GM19328 (cell line): ENCODE measurements around the gene OTOS.

Source experiments
- ATAC-seq: cut with Tn5 transposase; IDR thresholded peaks from one replicate; pipeline ENCODE4 v1.9.1; 2021; ENCODE audit warnings: mild to moderate bottlenecking, moderate library complexity; ENCODE audit not compliant: unreplicated experiment

The OTOS gene

DNA sequence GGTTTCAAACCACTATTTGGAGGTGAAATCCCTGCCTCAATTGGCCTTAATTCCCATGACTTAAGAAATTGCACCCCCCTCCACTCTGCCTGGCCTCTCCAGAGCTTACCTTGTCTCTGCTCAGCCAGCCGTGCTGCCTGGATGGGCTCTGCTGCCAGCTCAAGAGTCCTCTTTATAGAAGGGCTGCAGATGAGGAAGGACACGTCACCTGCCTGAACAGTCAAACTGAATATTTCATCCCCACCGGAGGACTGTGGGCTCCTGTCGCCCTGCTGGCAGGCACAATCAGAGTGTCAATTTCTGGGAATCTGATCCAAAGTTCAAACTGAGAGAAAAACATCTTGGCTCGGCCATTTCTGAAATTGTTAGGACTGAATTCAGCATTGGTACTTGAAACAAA lies at the start of gene OTOS:
TSS of gene OTOS (minus strand) at position 148 of the 400 bp plus-strand sequence. CDS start 332 bp downstream, outside the sequence.
- ATAC-seq = no peak

- ATAC-seq = no peak
These were observed 49.2 kb upstream of the OTOS start for GRCh38 chr2:240189686-240190085.

DNA sequence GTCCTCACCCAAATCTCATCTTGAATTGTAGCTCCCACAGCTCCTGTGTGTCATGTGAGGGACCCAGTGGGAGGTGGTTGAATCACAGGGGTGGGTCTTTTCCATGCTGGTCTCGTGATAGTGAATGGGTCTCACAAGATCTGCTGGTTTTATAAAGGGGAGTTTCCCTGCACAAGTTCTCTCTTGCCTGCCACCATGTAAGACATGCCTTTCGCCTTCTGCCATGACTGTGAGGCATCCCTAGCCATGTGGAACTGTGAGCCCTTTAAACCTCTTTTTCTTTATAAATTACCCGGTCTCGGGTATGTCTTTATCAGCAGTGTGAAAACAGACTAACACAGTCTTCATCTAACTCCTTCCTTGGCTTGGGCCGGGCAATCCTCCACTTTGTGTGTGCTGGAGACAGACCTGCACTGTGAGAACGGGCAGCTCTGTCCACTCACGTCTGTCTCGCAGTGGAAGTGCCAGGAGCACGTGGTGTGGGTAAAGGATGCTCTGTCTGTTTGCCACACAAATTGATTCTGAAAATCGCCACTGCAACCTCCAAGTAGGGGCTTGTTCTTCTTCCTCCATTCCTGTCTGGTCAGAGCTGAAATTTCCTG lies 47.6 kb upstream of the OTOS start:
- ATAC-seq = no peak

- ATAC-seq = no peak
These were observed 45.8 kb upstream of the OTOS start for GRCh38 chr2:240186191-240186725.

DNA sequence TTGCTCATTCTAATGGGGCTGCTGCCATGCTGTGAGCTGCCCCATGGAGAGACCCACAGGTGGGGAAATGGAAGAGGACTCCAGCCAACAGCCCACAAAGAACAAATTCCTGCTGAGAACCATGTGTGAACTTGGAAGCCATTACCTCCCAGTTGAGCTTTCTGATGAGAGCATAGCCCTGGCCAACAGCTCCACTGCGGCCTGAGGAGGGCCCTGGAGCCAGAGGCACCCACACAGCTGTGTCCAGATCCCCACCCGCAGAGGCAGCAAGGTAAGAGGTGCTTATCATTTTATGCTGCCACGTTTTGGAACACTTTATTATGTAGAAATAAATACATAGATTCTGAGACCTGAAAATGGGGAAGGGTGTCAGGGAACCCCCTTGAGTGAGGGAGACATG lies 44.2 kb upstream of the OTOS start:
- no peak for ATAC-seq

GRCh38 chr2:240183875-240184590 lies 43.6 kb upstream of the OTOS start:
- no peak for ATAC-seq

- no peak for ATAC-seq
These were observed 42.8 kb upstream of the OTOS start for GRCh38 chr2:240183006-240183874.

- no peak for ATAC-seq
These were observed 42.0 kb upstream of the OTOS start for GRCh38 chr2:240182476-240182875.

GRCh38 chr2:240182001-240182400 lies 41.5 kb upstream of the OTOS start:
- ATAC-seq = no peak

DNA sequence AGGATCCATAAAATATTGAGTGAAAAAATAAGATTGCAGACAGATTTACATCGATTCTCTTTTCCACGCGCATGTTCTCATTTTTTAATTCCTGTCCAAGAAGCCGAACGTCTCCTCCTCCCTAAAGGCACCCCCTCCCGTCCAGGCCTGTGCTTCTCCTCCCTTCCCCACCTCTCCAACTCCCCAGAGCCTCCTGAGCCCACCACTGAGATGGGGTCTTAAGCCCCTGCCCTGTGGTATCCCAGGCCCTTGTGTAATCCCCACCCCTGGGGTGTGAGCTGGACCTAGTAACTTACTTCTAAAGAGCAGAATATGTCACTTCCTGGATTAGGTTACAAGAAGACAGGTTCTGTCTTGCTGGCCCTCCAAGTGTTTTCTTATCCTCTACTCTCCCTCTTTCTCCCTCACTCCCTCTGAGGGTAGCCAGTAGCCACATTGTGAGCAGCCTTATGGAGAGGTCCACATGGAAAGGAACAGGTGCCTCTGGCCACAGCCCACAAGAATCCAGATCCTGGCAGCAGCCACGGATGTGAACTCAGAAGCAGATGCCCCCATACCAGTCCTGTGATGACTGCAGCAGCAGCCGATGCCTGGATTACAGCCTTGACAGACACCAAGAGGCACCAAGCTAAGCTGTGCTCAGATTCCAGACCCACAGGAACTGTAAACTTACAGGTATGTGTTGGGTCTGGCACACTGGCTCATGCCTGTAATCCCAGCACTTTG lies 39.6 kb upstream of the OTOS start:
- no peak for ATAC-seq

DNA sequence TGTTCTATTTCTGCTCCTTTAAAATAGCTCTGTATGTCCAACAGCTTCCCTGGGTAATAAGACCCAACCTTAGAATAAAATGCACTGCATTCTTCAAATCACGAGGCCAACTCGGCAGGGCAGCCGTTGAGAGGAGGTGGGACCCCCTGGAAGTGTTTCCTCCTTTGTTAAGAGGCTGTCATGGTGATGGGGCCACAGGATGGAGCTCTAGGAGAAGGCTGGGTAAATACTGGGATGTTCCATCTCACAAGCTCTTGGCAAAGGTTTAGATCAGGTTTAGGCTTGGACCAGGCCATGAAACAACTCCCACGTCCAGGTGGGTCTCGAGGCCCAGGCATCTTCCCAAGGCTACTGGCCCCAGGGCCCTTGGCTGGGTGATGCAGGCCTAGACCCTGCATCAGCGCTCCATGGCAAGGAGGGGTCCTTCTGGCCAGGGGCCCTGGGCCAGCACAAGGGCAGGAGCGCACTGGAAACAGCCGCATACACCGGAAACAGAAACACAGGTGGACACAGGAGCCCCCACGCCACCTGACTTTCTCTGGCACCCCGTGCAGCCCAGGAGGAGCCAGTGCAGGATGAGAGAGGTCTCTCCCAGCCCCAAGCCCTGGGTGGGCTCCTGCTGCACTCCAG lies 38.8 kb upstream of the OTOS start:
- no peak for ATAC-seq

DNA sequence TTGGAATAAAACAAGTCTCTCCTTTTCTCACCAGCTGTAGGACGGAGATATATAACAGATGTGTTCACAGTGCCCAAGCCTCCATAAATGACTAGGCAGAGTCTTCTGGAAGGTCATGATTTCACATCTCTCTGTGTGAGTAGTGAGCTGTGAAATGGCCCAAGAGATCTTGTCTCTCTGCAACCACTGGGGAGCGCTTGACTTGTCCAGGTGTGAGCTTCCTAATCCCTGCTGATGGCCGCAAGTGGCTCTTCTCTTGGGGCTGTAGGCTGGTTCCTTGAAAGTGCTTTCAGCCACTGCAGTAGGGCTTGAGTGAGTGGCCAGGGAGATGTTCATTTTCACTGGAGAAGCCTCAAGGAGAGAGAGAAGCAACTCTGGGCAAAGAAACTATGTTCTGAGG lies 38.1 kb upstream of the OTOS start:
- no peak for ATAC-seq

GRCh38 chr2:240174496-240174895 lies 34.0 kb upstream of the OTOS start:
- ATAC-seq = no peak

DNA sequence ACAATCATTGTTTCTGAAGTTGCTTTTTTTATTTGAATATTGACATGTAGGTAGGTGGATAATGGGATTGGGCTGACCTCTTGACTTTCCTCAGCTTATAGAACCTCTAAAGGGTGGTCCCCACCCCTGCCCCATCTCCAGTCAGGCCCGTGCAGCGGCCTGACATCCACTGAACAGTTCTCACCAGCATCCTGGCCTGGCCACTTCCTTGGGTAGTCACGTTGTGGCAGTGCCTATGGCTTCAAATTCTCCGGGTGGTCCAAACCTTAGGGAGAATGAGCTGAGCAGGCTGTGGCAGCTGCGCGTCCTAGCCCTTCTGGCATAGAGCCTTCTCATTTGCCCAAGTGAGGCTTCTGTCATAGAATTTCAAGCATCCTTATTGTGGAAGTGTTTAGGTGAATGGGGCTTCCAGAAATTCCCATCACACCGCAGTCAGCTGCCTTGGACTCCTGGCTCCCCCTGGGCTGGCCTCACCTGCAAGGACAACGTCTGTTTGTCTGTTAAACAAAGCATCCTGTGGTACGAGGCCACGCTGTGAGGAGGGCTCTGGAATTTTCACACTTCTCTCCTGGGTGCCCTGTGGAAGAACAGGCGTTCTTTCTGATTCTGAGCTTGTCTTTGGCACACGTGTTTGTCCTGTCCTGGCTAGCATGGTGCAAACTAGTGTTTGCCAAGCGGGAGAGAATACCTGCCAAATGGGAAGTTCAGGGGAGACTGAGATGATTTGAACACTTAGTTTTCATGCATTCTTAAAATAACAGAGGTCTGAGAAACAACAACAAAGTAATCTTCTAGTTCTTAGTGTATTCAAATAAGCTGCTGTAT lies 31.8 kb upstream of the OTOS start:
- no peak for ATAC-seq

GRCh38 chr2:240170883-240171282 lies 30.4 kb upstream of the OTOS start:
- no peak for ATAC-seq

- ATAC-seq = no peak
These were observed 29.9 kb upstream of the OTOS start for GRCh38 chr2:240170354-240170735.

DNA sequence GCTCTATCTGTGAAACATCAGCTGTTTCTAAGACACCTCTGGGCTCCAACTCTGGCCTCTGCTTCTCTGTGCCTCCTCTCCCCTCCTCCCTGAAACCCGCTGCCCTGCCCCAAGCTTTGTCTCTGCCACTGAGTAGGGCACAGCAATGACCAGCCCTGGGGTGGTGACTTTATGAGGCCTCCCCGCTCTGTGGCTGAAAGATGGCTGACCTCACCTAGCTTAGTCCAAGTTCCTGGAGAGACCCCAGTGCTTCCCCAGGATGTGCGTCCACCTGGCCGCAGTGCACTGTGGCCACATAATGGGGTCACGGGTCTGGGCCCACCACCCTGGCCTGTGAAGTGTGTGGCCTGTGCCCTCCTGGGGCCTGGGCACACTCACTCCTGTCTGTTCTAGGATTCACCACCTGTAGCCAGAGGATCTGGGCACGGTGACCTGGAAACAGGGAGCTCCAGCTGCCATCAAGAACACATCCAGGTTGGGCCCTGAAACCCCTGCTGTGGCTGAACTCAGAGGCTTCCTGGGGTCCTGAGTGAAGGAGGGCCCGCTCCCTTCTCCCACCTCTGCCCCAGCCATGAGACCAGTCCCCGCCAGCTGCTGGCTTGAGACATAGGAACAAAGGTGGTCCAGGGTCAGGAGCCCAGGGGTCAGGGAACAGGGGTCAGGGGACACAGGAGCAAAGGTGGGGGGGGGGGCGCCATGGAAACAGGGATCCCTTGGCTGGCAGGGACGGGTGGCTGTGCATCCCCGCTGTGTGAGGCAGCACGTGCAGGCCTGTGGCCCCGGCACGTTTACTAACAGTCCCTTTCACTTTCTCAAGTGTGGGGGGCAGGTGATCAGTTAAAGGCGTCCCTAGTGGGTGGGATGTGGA lies 29.3 kb upstream of the OTOS start:
- no peak for ATAC-seq

- ATAC-seq = no peak
These were observed 28.3 kb upstream of the OTOS start for GRCh38 chr2:240168546-240169361.
